ENCODE data around the gene CNTNAP2. TPM values are rescaled to one million over a fixed set of nuclear protein-coding genes. Genes with fewer than 3 reads are reported as not detected.

The CNTNAP2 gene
- total and polyA plus RNA-seq, 4 donors: not detected

DNA sequence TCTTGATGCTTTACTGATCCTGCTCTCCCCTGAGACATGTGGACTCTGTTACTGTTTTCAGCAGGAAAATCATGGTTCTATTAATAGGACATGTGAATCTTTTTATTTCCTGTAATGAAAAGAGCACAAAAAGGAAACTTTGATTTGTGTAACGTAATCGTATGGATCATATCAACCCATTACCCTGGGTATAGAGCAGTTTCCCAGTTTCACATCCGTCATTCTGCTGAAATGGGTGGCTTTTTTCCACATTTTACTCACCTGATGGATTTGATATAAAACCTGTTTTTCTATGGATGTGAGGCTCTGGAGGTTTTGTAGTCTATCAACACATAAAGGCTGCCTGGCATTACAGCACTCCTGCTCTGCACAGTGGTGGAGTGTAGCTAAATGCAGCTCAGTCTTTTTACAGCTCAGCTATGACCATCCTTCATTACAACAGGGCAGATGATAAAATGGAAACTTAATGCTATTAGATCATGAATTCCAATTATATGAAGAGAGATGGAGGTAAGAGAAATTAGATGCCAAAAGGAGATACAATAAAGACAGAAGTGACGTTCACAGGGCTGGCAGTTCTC is 1987.6 kb downstream of the CNTNAP2 start:
- 34 to 42% methylated on average over 4 of the region's 4 CpGs for WGBS, 2 donors
- ATAC-seq (ENCODE audit: low FRiP score): no peak
- Histone ChIP-seq H3K36me3 (ENCODE audit: control insufficient read depth in 1 of 2, insufficient read depth in 2 of 2, low read length in 1 of 2) (no peaks in the 10 kb centered on the region), H3K4me1 (ENCODE audit: control insufficient read depth in 1 of 2, insufficient read depth in 2 of 2, low read length in 2 of 2) (no peaks in the 10 kb centered on the region), H3K9me3 (ENCODE audit: control insufficient read depth, low read length) (no peaks in the 10 kb centered on the region), H3K27me3 (ENCODE audit: control insufficient read depth in 1 of 2, insufficient read depth in 2 of 2, low read length in 1 of 2) (no peaks in the 10 kb centered on the region), H3K4me3 (ENCODE audit: low read length in 2 of 2) (no peak overlapping the region), H3K27ac (ENCODE audit: low read depth in 1 of 2, low read length in 2 of 2) (no peak overlapping the region)
- DNase-seq: no peak
- intact Hi-C loops (cut with DNase I): no loop called here

DNA sequence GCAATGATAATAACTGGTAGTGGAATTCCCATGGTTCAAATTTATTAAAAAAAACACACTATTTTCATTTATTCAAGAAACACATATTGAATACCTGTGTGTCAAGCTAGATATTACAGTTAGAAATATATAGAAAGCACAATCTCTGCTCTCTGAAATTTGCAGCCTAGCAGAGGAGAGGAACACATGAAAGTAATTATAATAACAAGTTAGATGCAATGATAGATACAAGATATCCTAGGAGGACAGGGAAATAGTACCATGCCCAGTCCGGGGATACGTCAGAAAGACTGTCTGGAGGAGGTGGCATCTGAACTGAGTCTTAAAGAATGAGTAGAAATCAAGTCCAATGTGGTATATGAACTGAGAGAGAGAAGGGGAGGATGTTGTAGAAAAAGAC is 1988.3 kb downstream of the CNTNAP2 start:
- 87 to 94% methylated on average over 2 of the region's 2 CpGs for WGBS, 2 donors
- H3K4me1 ChIP-seq (ENCODE audit: control insufficient read depth in 1 of 2, insufficient read depth in 2 of 2, low read length in 2 of 2): no peaks in the 10 kb centered on the region
- H3K27me3 ChIP-seq (ENCODE audit: control insufficient read depth in 1 of 2, insufficient read depth in 2 of 2, low read length in 1 of 2): no peaks in the 10 kb centered on the region
- DNase-seq: no peak
- H3K27ac ChIP-seq (ENCODE audit: low read depth in 1 of 2, low read length in 2 of 2): no peak overlapping the region
- no peaks in the 10 kb centered on the region for H3K36me3 ChIP-seq (ENCODE audit: control insufficient read depth in 1 of 2, insufficient read depth in 2 of 2, low read length in 1 of 2)
- H3K4me3 ChIP-seq (ENCODE audit: low read length in 2 of 2): no peak overlapping the region
- H3K9me3 ChIP-seq (ENCODE audit: control insufficient read depth, low read length): no peaks in the 10 kb centered on the region
- intact Hi-C loops (cut with DNase I): no loop called here
- ATAC-seq (ENCODE audit: low FRiP score): no peak

DNA sequence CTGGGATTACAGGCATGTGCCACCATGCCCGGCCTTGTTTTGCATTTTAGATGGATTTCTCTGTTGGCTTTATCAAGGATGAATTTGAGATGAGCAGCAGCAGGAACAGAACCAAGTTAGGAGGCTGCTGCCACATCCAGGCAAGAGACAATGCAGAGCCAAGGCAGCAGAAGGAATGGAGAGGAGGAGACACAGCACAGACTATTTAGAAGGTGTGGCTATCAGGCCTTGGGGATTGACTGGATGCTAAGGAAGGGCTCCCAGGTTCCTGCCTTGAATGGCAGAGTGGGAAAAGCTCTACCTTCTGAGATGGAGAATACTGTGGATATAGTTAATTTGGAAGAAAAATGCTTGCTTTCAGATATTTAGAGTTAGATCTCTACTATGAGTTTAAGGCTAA is 1989.3 kb downstream of the CNTNAP2 start:
- intact Hi-C loops (cut with DNase I): no loop called here
- no peaks in the 10 kb centered on the region for H3K9me3 ChIP-seq (ENCODE audit: control insufficient read depth, low read length)
- ATAC-seq (ENCODE audit: low FRiP score) (no peak), DNase-seq (no peak)
- 98 to 100% methylated on average over 1 of the region's 1 CpG for WGBS, 2 donors
- no peak overlapping the region for H3K4me3 ChIP-seq (ENCODE audit: low read length in 2 of 2)
- H3K27me3 ChIP-seq (ENCODE audit: control insufficient read depth in 1 of 2, insufficient read depth in 2 of 2, low read length in 1 of 2): no peaks in the 10 kb centered on the region
- H3K36me3 ChIP-seq (ENCODE audit: control insufficient read depth in 1 of 2, insufficient read depth in 2 of 2, low read length in 1 of 2): no peaks in the 10 kb centered on the region
- no peaks in the 10 kb centered on the region for H3K4me1 ChIP-seq (ENCODE audit: control insufficient read depth in 1 of 2, insufficient read depth in 2 of 2, low read length in 2 of 2)
- H3K27ac ChIP-seq (ENCODE audit: low read depth in 1 of 2, low read length in 2 of 2): no peak overlapping the region

DNA sequence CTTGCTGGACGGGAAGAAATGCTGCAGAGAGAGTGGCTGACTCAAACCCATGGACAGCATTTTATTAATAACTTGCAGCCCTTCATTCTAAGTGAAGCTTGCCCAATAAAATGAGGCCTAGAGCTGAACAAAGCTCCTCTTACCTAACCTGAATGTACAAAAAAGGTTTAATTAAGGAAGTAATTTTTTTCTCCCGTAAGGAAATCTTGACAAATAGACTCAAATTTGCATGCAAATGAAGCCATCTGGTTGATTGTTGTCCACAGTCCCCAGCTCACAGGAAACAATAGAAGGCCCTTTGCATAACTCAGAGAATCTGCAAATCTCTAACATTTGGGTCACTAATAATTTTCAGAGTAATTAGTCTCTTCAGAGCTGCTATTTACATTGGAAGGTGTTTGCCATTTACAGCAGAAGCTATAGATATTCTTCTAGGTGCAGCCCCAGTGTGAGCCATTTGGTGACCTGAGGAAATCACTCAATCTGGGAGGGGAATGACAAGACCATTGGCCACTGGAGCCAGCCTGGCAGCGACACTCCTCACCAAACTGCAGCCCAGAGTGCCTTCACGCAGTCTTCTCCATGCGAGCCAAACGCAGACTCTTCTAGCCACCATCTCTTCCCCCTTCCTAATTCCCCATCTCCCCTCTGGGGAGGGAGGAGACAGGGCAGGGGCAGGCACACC is 1991.0 kb downstream of the CNTNAP2 start:
- Histone ChIP-seq H3K27me3 (ENCODE audit: control insufficient read depth in 1 of 2, insufficient read depth in 2 of 2, low read length in 1 of 2) (no peaks in the 10 kb centered on the region), H3K4me1 (ENCODE audit: control insufficient read depth in 1 of 2, insufficient read depth in 2 of 2, low read length in 2 of 2) (no peaks in the 10 kb centered on the region), H3K36me3 (ENCODE audit: control insufficient read depth in 1 of 2, insufficient read depth in 2 of 2, low read length in 1 of 2) (no peaks in the 10 kb centered on the region), H3K27ac (ENCODE audit: low read depth in 1 of 2, low read length in 2 of 2) (no peak overlapping the region), H3K9me3 (ENCODE audit: control insufficient read depth, low read length) (no peaks in the 10 kb centered on the region), H3K4me3 (ENCODE audit: low read length in 2 of 2) (no peak overlapping the region)
- intact Hi-C loops (cut with DNase I): no loop called here
- 56 to 81% methylated on average over 6 of the region's 6 CpGs for WGBS, 2 donors
- DNase-seq: no peak
- ATAC-seq (ENCODE audit: low FRiP score): no peak

DNA sequence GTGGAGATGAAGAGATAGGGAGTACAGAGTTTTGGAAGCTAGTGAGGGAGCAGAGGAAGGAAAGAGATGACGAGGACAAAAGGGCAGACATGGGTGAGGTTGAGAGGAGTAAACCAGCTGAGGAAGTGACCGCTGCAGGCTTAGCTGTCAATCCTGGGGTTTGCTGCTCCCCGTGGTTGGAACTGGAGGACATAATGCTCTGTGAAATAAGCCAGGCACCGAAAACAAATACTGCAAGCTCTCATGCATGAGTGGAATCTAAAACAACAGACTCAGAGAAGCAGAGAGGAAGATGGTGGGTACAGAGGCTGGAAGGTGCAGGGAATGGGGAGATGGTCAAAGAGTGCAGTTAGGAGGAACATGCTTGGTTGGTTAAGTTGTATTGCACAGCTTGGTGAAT is 1991.8 kb downstream of the CNTNAP2 start:
- Histone ChIP-seq H3K27ac (ENCODE audit: low read depth in 1 of 2, low read length in 2 of 2) (no peak overlapping the region), H3K4me1 (ENCODE audit: control insufficient read depth in 1 of 2, insufficient read depth in 2 of 2, low read length in 2 of 2) (no peaks in the 10 kb centered on the region), H3K4me3 (ENCODE audit: low read length in 2 of 2) (no peak overlapping the region), H3K36me3 (ENCODE audit: control insufficient read depth in 1 of 2, insufficient read depth in 2 of 2, low read length in 1 of 2) (no peaks in the 10 kb centered on the region), H3K9me3 (ENCODE audit: control insufficient read depth, low read length) (no peaks in the 10 kb centered on the region), H3K27me3 (ENCODE audit: control insufficient read depth in 1 of 2, insufficient read depth in 2 of 2, low read length in 1 of 2) (no peaks in the 10 kb centered on the region)
- no peak for DNase-seq
- ATAC-seq (ENCODE audit: low FRiP score): no peak
- intact Hi-C loops (cut with DNase I): no loop called here
- 52 to 57% methylated on average over 4 of the region's 4 CpGs for WGBS, 2 donors

DNA sequence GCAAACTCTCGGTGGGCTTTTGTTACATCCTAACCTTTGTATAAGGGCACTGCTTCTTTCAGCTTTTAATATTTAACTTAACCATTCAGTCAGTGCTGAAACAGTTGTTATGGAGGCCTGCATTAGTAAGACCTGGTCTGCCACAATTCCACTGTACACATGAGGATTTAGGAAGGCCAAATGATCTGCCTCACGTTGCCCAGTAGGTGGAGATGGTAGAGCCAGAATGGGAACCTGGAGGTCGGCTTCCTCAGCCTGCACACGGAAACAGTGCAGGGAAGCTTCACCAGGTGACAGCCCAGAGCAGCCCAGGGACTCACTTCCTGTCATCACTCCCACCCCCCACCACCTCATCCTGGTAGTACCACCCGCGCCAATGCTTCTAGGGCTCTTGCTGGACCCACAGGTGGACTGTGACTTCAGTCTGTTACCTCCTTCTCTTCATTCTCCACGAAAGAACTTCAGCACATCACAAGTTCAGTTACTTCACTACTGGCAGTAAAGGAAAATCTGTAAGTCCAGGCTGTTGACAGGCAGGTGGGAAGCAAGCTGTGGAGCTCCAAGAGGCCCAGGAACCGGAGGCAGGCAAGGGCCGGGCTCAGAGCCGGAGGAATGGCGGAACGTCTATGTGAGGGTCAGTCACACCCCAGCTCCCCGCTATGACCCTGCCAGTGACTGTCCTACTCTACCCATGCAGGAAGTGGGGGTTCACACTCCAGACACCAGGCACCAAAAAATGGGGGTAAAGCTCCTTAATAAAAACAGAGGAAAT is 1993.7 kb downstream of the CNTNAP2 start:
- H3K27me3 ChIP-seq (ENCODE audit: control insufficient read depth in 1 of 2, insufficient read depth in 2 of 2, low read length in 1 of 2): no peaks in the 10 kb centered on the region
- H3K36me3 ChIP-seq (ENCODE audit: control insufficient read depth in 1 of 2, insufficient read depth in 2 of 2, low read length in 1 of 2): no peaks in the 10 kb centered on the region
- DNase-seq (no peak), ATAC-seq (ENCODE audit: low FRiP score) (no peak)
- no peak overlapping the region for H3K27ac ChIP-seq (ENCODE audit: low read depth in 1 of 2, low read length in 2 of 2)
- intact Hi-C loops (cut with DNase I): no loop called here
- no peak overlapping the region for H3K4me3 ChIP-seq (ENCODE audit: low read length in 2 of 2)
- 80 to 84% methylated on average over 13 of the region's 13 CpGs for WGBS, 2 donors
- no peaks in the 10 kb centered on the region for H3K4me1 ChIP-seq (ENCODE audit: control insufficient read depth in 1 of 2, insufficient read depth in 2 of 2, low read length in 2 of 2)
- H3K9me3 ChIP-seq (ENCODE audit: control insufficient read depth, low read length): no peaks in the 10 kb centered on the region

DNA sequence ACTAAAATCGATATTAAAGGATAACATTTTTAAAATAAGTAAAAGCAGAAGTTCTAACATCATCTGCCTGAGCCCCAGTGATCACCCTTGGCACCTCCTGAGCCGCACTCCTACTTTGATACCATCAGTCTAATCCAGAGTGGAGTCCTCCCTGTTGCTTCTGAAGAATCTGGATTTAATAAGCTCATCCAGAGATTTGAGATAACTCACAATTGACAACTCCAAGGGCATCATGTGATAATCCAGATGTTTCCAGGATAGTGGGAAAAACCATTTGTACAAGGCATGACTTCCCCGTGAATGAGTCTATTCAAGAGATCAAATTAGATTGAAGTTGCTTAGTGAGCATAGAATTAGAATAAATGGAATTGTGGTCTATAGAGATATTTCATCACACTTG is 1998.2 kb downstream of the CNTNAP2 start:
- Histone ChIP-seq H3K4me3 (ENCODE audit: low read length in 2 of 2) (no peak overlapping the region), H3K9me3 (ENCODE audit: control insufficient read depth, low read length) (no peaks in the 10 kb centered on the region), H3K4me1 (ENCODE audit: control insufficient read depth in 1 of 2, insufficient read depth in 2 of 2, low read length in 2 of 2) (no peaks in the 10 kb centered on the region), H3K27ac (ENCODE audit: low read depth in 1 of 2, low read length in 2 of 2) (no peak overlapping the region), H3K27me3 (ENCODE audit: control insufficient read depth in 1 of 2, insufficient read depth in 2 of 2, low read length in 1 of 2) (no peaks in the 10 kb centered on the region), H3K36me3 (ENCODE audit: control insufficient read depth in 1 of 2, insufficient read depth in 2 of 2, low read length in 1 of 2) (no peaks in the 10 kb centered on the region)
- 79 to 89% methylated on average over 3 of the region's 3 CpGs for WGBS, 2 donors
- intact Hi-C loops (cut with DNase I): no loop called here
- no peak for ATAC-seq (ENCODE audit: low FRiP score)
- no peak for DNase-seq

DNA sequence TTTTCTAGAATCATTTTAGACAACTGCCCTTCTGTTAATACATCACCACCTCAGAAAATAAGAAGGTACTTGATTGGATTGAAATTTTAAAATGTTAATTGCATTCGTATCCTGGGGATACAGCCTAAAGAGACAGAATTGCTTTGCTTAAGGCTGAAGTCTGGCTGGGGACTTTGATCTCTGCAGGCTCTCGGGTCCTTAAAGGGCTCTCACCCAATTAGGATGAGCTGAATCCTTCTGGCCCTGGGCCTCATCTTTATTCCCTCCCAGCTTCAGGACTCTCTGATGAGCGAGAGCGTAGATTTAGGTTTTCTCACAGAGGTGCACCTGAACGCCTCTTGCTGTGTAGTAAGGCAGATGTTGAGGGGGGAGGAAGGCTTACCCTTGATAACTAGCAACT is 1998.7 kb downstream of the CNTNAP2 start:
- Histone ChIP-seq H3K9me3 (ENCODE audit: control insufficient read depth, low read length) (no peaks in the 10 kb centered on the region), H3K27ac (ENCODE audit: low read depth in 1 of 2, low read length in 2 of 2) (no peak overlapping the region), H3K4me1 (ENCODE audit: control insufficient read depth in 1 of 2, insufficient read depth in 2 of 2, low read length in 2 of 2) (no peaks in the 10 kb centered on the region), H3K36me3 (ENCODE audit: control insufficient read depth in 1 of 2, insufficient read depth in 2 of 2, low read length in 1 of 2) (no peaks in the 10 kb centered on the region), H3K27me3 (ENCODE audit: control insufficient read depth in 1 of 2, insufficient read depth in 2 of 2, low read length in 1 of 2) (no peaks in the 10 kb centered on the region), H3K4me3 (ENCODE audit: low read length in 2 of 2) (no peak overlapping the region)
- no peak for ATAC-seq (ENCODE audit: low FRiP score)
- no peak for DNase-seq
- 59 to 68% methylated on average over 5 of the region's 5 CpGs for WGBS, 2 donors
- intact Hi-C loops (cut with DNase I): no loop called here

DNA sequence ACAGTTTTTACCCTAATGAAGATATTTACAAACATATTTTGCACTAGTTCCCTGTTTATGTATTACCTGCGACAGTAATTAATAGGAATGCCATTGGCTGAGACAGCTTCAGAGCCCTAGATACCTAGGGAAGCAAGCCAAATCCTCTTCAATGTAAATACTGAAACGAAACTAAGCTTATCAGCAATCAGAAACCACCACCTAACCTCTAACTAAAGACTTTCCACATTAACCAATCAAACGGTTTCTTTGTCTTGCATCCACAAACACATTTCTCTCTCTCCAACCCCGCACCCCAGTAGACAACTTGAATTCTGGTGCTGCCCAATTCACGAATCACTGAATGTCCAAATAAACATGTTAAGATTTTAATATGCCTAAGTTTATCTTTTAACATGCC is 1999.6 kb downstream of the CNTNAP2 start:
- intact Hi-C loops (cut with DNase I): no loop called here
- Histone ChIP-seq H3K9me3 (ENCODE audit: control insufficient read depth, low read length) (no peaks in the 10 kb centered on the region), H3K27ac (ENCODE audit: low read depth in 1 of 2, low read length in 2 of 2) (no peak overlapping the region), H3K27me3 (ENCODE audit: control insufficient read depth in 1 of 2, insufficient read depth in 2 of 2, low read length in 1 of 2) (no peaks in the 10 kb centered on the region), H3K4me1 (ENCODE audit: control insufficient read depth in 1 of 2, insufficient read depth in 2 of 2, low read length in 2 of 2) (no peaks in the 10 kb centered on the region), H3K4me3 (ENCODE audit: low read length in 2 of 2) (no peak overlapping the region), H3K36me3 (ENCODE audit: control insufficient read depth in 1 of 2, insufficient read depth in 2 of 2, low read length in 1 of 2) (no peaks in the 10 kb centered on the region)
- WGBS, 2 donors: 53 to 59% methylated on average over 5 of the region's 5 CpGs
- DNase-seq: no peak
- no peak for ATAC-seq (ENCODE audit: low FRiP score)

Measured in aorta (tissue), 5 donors.